ENCODE results near the gene RNF8. TPM values are rescaled to one million over a fixed set of nuclear protein-coding genes. Genes with fewer than 3 reads are reported as not detected.

Gene RNF8
- total and polyA plus RNA-seq, 2 donors (not counting 3 experiments of a cell fraction or from before 2014, with no cell fraction given): 16.6 to 27.3 TPM

GRCh38 chr6:37304766-37305165 lies 49.0 kb upstream of the RNF8 start:
- no peak for FAIRE-seq
- BruUV-seq (replicated peaks): no TSS peak
- CTCF ChIA-PET: interaction anchor here (1.5 to 1.9 kb wide), 2 partner anchors 10 kb away, joined by 8 to 11 read pairs; no protein-coding TSS in a partner anchor

More at GRCh38 chr6:37304766-37305165, 49.0 kb upstream of the RNF8 start:
- H3K4me1 ChIP-seq (ENCODE audit: control insufficient read depth, extremely low read depth, insufficient read depth, low read length): peaks cover 8% of the 10 kb centered on the region
- dilution Hi-C loops (cut with MboI; ENCODE audit: extremely low pct_ligation_motif_present, low sequenced_read_pairs) (no loop called here), intact Hi-C loops (cut with micrococcal nuclease) (no loop called here)
- H2AFZ ChIP-seq (ENCODE audit: low read depth, low read length): no peak overlapping the region
- H4K20me1 ChIP-seq (replicated peaks; ENCODE audit: control insufficient read depth, extremely low read depth, insufficient read depth, low read length): no peaks in the 10 kb centered on the region
- no peak overlapping the region for H3K27ac ChIP-seq (ENCODE audit: insufficient read depth, low read depth, low read length)
- no peak overlapping the region for H3K9ac ChIP-seq (replicated peaks; ENCODE audit: extremely low read depth, insufficient read depth, low read length)
- POLR2A ChIA-PET: no interaction called here
- H3K9me1 ChIP-seq (replicated peaks; ENCODE audit: control insufficient read depth, extremely low read depth, insufficient read depth, low read length): no peaks in the 10 kb centered on the region
- H3K9me3 ChIP-seq (replicated peaks; ENCODE audit: control insufficient read depth, insufficient read depth, low read length): no peaks in the 10 kb centered on the region
- peaks cover 5 to 17% of the 10 kb centered on the region in 2 experiments for H3K36me3 ChIP-seq (ENCODE audit: control insufficient read depth in 2 of 2, extremely low read depth in 1 of 2, insufficient read depth in 2 of 2, low read length in 2 of 2)
- H3K27me3 ChIP-seq (ENCODE audit: control insufficient read depth in 2 of 2, insufficient read depth in 2 of 2, low read length in 2 of 2): no peaks in the 10 kb centered on the region
- no peak overlapping the region for H3K4me2 ChIP-seq (ENCODE audit: insufficient read depth, low read length)
- DNase-seq (ENCODE audit: low read depth, low spot score): no peak
- TF ChIP-seq FOS (IDR thresholded peaks at IDR 0.05; ENCODE audit: borderline replicate concordance, insufficient read depth, low read length): no peak
- TF ChIP-seq GATA2 (IDR thresholded peaks at IDR 0.05; ENCODE audit: insufficient read depth, insufficient read length, low read depth, low read length): no peak
- TF ChIP-seq MYC (IDR thresholded peaks at IDR 0.05; ENCODE audit: low read depth, low read length): no peak
- TF ChIP-seq MAX (IDR thresholded peaks at IDR 0.05; ENCODE audit: insufficient read depth, insufficient read length): no peak
- TF ChIP-seq JUN (IDR thresholded peaks at IDR 0.05; ENCODE audit: borderline replicate concordance, insufficient read depth, insufficient read length, low read depth): no peak
- TF ChIP-seq CTCF (IDR thresholded peaks at IDR 0.05; ENCODE audit: extremely low read depth in 1 of 2, insufficient read depth in 1 of 2, low read depth in 1 of 2, low read length in 2 of 2): no peak
- no peak for TF ChIP-seq POLR2A (IDR thresholded peaks at IDR 0.05; ENCODE audit: low read depth, low read length)
- TF ChIP-seq POLR2AphosphoS5 (IDR thresholded peaks at IDR 0.05; ENCODE audit: insufficient read depth, low read depth, low read length): no peak
- no peak for TF ChIP-seq EZH2 (IDR thresholded peaks at IDR 0.05; ENCODE audit: borderline replicate concordance, low read depth, low read length, severe bottlenecking)
- H3K4me3 ChIP-seq (replicated peaks in 1 of 3; ENCODE audit: insufficient read depth in 1 of 3, low read depth in 1 of 3, low read length in 3 of 3): no peak overlapping the region
- no peaks in the 10 kb centered on the region for H3K79me2 ChIP-seq (ENCODE audit: control insufficient read depth, insufficient read depth, low read length)
